HEK293 (cell line): Measurements from ENCODE around the gene DGKQ.
A peak's percentile ranks its signal among the peaks of the same experiment; 100 is the strongest.

Experiments
- GLI4 ChIP-seq: fragments of 450-650 bp; formaldehyde crosslinking; IDR thresholded peaks from 2 replicates; pipeline ENCODE4 v1.5.1; 2016; ENCODE audit warnings: missing biosample characterization, missing genetic modification characterization
- HOXD13 ChIP-seq: sonication (generic); formaldehyde crosslinking; IDR thresholded peaks from 2 replicates; pipeline ENCODE4 v1.8.0; 2022; ENCODE audit warnings: missing genetic modification reagents, borderline replicate concordance
- KLF10 ChIP-seq: fragments of 450-650 bp; IDR thresholded peaks from 2 replicates; pipeline ENCODE4 v1.5.1; 2018; ENCODE audit warnings: missing biosample characterization, mild to moderate bottlenecking, missing genetic modification characterization
- MEIS1 ChIP-seq: sonication (generic); formaldehyde crosslinking; IDR thresholded peaks from 2 replicates; pipeline ENCODE4 v1.8.1; 2022; ENCODE audit warnings: missing genetic modification reagents, mild to moderate bottlenecking, borderline replicate concordance
- MZF1 ChIP-seq: fragments of 450-650 bp; formaldehyde crosslinking; IDR thresholded peaks from 2 replicates; pipeline ENCODE4 v1.5.1; 2017; ENCODE audit warnings: missing biosample characterization, missing genetic modification characterization, borderline replicate concordance
- OSR2 ChIP-seq: fragments of 450-650 bp; formaldehyde crosslinking; IDR thresholded peaks from 2 replicates; pipeline ENCODE4 v1.5.1; 2016; ENCODE audit warnings: missing biosample characterization, missing genetic modification characterization
- SP2 ChIP-seq: fragments of 450-650 bp; formaldehyde crosslinking; IDR thresholded peaks from 2 replicates; pipeline ENCODE4 v1.5.1; 2016; ENCODE audit warnings: missing biosample characterization, missing genetic modification characterization
- TCF7L2 ChIP-seq: IDR thresholded peaks from 2 replicates; pipeline ENCODE4 v1.6.1; 2011; ENCODE audit warnings: low read depth, mild to moderate bottlenecking, inconsistent platforms, low read length, moderate library complexity, borderline replicate concordance
- ZBTB7A ChIP-seq: fragments of 450-650 bp; formaldehyde crosslinking; IDR thresholded peaks from 2 replicates; pipeline ENCODE4 v1.5.1; 2016; ENCODE audit warnings: low read depth, missing biosample characterization, missing genetic modification characterization
- ZFHX2 ChIP-seq: fragments of 450-650 bp; formaldehyde crosslinking; conservative IDR thresholded peaks from 2 replicates; pipeline ENCODE4 v1.5.1; 2016; ENCODE audit warnings: missing biosample characterization, missing genetic modification characterization
- ZNF133 ChIP-seq: fragments of 450-650 bp; formaldehyde crosslinking; IDR thresholded peaks from 2 replicates; pipeline ENCODE4 v1.5.1; 2016; ENCODE audit warnings: missing biosample characterization, missing genetic modification characterization
- ZNF175 ChIP-seq: fragments of 450-650 bp; formaldehyde crosslinking; IDR thresholded peaks from 2 replicates; pipeline ENCODE4 v1.5.1; 2016; ENCODE audit warnings: missing biosample characterization, missing genetic modification characterization
- ZNF2 ChIP-seq: fragments of 450-650 bp; formaldehyde crosslinking; IDR thresholded peaks from 2 replicates; pipeline ENCODE4 v1.5.1; 2016; ENCODE audit warnings: missing biosample characterization, missing genetic modification characterization
- ZNF354C ChIP-seq: fragments of 450-650 bp; formaldehyde crosslinking; IDR thresholded peaks from 2 replicates; pipeline ENCODE4 v1.5.1; 2016; ENCODE audit warnings: missing biosample characterization, missing genetic modification characterization, low read depth, borderline replicate concordance
- ZNF529 ChIP-seq: fragments of 450-650 bp; formaldehyde crosslinking; IDR thresholded peaks from 2 replicates; pipeline ENCODE4 v1.5.1; 2017; ENCODE audit warnings: missing genetic modification characterization, missing biosample characterization; ENCODE audit not compliant: insufficient replicate concordance
- ZNF571 ChIP-seq: fragments of 450-650 bp; formaldehyde crosslinking; IDR thresholded peaks from 2 replicates; pipeline ENCODE4 v1.5.0; 2017; ENCODE audit warnings: missing biosample characterization, missing genetic modification characterization
- ZNF600 ChIP-seq: fragments of 450-650 bp; formaldehyde crosslinking; IDR thresholded peaks from 2 replicates; pipeline ENCODE4 v1.5.1; 2016; ENCODE audit warnings: missing biosample characterization, missing genetic modification characterization
- ZNF658 ChIP-seq: fragments of 450-650 bp; formaldehyde crosslinking; IDR thresholded peaks from 2 replicates; pipeline ENCODE4; 2016; ENCODE audit warnings: missing biosample characterization, missing genetic modification characterization
- ZNF776 ChIP-seq: fragments of 450-650 bp; formaldehyde crosslinking; IDR thresholded peaks from 2 replicates; pipeline ENCODE4 v1.5.0; 2017; ENCODE audit warnings: missing biosample characterization, missing genetic modification characterization, borderline replicate concordance
- ZNF777 ChIP-seq: fragments of 450-650 bp; formaldehyde crosslinking; IDR thresholded peaks from 2 replicates; pipeline ENCODE4 v1.5.1; 2017; ENCODE audit warnings: missing biosample characterization, missing genetic modification characterization, borderline replicate concordance
- ZNF792 ChIP-seq: fragments of 450-650 bp; formaldehyde crosslinking; IDR thresholded peaks from 2 replicates; pipeline ENCODE4 v1.5.1; 2016; ENCODE audit warnings: missing biosample characterization, missing genetic modification characterization
- TF ChIP-seq, protein P1 (sequence below): fragments of 450-650 bp; formaldehyde crosslinking; IDR thresholded peaks from 2 replicates; pipeline ENCODE4 v1.5.1; 2016; ENCODE audit warnings: missing biosample characterization, missing genetic modification characterization
- TF ChIP-seq, protein P2 (sequence below): fragments of 450-650 bp; formaldehyde crosslinking; IDR thresholded peaks from 2 replicates; pipeline ENCODE4 v1.5.1; 2017; ENCODE audit warnings: missing biosample characterization, missing genetic modification characterization
- TF ChIP-seq, protein P3 (sequence below): fragments of 450-650 bp; formaldehyde crosslinking; IDR thresholded peaks from 2 replicates; pipeline ENCODE4 v1.5.1; 2017; ENCODE audit warnings: missing biosample characterization, missing genetic modification characterization
- TF ChIP-seq, protein P4 (sequence below): fragments of 450-650 bp; IDR thresholded peaks from 2 replicates; pipeline ENCODE4 v1.5.1; 2018; ENCODE audit warnings: missing biosample characterization, mild to moderate bottlenecking, missing genetic modification characterization
- TF ChIP-seq, protein P5 (sequence below): fragments of 450-650 bp; formaldehyde crosslinking; conservative IDR thresholded peaks from 2 replicates; pipeline ENCODE4 v1.5.1; 2016; ENCODE audit warnings: low read depth, missing biosample characterization, missing genetic modification characterization
- TF ChIP-seq, protein P6 (sequence below): fragments of 450-650 bp; formaldehyde crosslinking; IDR thresholded peaks from 2 replicates; pipeline ENCODE4 v1.5.1; 2016; ENCODE audit warnings: missing biosample characterization, missing genetic modification characterization

Gene DGKQ

DNA sequence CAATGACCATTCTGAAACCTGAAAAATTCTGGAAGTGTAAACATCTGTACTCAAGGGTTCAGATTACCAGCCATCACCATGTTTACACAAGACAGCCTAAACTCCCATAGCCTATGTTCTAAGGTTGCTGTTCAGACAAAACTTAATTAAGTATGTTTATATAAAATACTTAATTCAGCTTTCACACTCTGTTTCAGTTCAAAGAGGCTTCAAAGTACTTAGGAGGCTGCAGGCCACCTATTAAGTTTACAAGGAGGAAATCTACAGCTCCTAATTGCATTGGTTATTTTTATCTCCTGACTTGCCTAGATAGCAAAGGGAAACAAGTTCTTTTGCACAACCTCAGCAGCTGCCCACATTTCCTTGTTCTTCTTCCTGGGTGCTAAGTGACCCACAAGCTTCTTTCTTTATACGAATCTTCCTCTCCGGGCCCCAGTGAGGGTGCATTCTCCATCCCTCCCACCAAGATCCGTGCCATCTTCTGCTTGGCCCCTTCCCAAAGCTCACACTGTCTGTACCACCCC lies 43.3 kb downstream of the DGKQ start (continued):
- TF ChIP-seq, protein P1, sequence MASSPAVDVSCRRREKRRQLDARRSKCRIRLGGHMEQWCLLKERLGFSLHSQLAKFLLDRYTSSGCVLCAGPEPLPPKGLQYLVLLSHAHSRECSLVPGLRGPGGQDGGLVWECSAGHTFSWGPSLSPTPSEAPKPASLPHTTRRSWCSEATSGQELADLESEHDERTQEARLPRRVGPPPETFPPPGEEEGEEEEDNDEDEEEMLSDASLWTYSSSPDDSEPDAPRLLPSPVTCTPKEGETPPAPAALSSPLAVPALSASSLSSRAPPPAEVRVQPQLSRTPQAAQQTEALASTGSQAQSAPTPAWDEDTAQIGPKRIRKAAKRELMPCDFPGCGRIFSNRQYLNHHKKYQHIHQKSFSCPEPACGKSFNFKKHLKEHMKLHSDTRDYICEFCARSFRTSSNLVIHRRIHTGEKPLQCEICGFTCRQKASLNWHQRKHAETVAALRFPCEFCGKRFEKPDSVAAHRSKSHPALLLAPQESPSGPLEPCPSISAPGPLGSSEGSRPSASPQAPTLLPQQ (tag by site-specific recombination) = no peak
- TF ChIP-seq GLI4 (tag by site-specific recombination) = no peak
- no peak for TF ChIP-seq ZNF354C (tag by site-specific recombination)
- TF ChIP-seq, protein P2, sequence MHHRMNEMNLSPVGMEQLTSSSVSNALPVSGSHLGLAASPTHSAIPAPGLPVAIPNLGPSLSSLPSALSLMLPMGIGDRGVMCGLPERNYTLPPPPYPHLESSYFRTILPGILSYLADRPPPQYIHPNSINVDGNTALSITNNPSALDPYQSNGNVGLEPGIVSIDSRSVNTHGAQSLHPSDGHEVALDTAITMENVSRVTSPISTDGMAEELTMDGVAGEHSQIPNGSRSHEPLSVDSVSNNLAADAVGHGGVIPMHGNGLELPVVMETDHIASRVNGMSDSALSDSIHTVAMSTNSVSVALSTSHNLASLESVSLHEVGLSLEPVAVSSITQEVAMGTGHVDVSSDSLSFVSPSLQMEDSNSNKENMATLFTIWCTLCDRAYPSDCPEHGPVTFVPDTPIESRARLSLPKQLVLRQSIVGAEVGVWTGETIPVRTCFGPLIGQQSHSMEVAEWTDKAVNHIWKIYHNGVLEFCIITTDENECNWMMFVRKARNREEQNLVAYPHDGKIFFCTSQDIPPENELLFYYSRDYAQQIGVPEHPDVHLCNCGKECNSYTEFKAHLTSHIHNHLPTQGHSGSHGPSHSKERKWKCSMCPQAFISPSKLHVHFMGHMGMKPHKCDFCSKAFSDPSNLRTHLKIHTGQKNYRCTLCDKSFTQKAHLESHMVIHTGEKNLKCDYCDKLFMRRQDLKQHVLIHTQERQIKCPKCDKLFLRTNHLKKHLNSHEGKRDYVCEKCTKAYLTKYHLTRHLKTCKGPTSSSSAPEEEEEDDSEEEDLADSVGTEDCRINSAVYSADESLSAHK (tag by site-specific recombination) = no peak
- no peak for TF ChIP-seq SP2 (tag by site-specific recombination)
- no peak for TF ChIP-seq ZNF658 (tag by site-specific recombination)
- peak; percentile 73; the same call in 1 of the 2 replicates for TF ChIP-seq OSR2 (tag by site-specific recombination)
- TF ChIP-seq MEIS1 (CRISPR knock-in tag) = no peak
- TF ChIP-seq ZNF600 (tag by site-specific recombination) = peak; percentile 43; the same call in 1 of the 2 replicates
- TF ChIP-seq, protein P3, sequence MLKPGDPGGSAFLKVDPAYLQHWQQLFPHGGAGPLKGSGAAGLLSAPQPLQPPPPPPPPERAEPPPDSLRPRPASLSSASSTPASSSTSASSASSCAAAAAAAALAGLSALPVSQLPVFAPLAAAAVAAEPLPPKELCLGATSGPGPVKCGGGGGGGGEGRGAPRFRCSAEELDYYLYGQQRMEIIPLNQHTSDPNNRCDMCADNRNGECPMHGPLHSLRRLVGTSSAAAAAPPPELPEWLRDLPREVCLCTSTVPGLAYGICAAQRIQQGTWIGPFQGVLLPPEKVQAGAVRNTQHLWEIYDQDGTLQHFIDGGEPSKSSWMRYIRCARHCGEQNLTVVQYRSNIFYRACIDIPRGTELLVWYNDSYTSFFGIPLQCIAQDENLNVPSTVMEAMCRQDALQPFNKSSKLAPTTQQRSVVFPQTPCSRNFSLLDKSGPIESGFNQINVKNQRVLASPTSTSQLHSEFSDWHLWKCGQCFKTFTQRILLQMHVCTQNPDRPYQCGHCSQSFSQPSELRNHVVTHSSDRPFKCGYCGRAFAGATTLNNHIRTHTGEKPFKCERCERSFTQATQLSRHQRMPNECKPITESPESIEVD (tag by site-specific recombination) = peak; percentile 97
- no peak for TF ChIP-seq ZBTB7A (tag by site-specific recombination)
- TF ChIP-seq ZNF776 (tag by site-specific recombination) = no peak
- no peak for TF ChIP-seq ZNF2 (tag by site-specific recombination)
- no peak for TF ChIP-seq KLF10
- TF ChIP-seq ZNF133 (tag by site-specific recombination) = no peak
- TF ChIP-seq ZNF175 (tag by site-specific recombination) = no peak
- no peak for TF ChIP-seq ZFHX2
- no peak for TF ChIP-seq ZNF529 (tag by site-specific recombination)
- TF ChIP-seq ZNF792 (tag by site-specific recombination) = no peak
- no peak for TF ChIP-seq HOXD13 (CRISPR knock-in tag)
- TF ChIP-seq, protein P4, sequence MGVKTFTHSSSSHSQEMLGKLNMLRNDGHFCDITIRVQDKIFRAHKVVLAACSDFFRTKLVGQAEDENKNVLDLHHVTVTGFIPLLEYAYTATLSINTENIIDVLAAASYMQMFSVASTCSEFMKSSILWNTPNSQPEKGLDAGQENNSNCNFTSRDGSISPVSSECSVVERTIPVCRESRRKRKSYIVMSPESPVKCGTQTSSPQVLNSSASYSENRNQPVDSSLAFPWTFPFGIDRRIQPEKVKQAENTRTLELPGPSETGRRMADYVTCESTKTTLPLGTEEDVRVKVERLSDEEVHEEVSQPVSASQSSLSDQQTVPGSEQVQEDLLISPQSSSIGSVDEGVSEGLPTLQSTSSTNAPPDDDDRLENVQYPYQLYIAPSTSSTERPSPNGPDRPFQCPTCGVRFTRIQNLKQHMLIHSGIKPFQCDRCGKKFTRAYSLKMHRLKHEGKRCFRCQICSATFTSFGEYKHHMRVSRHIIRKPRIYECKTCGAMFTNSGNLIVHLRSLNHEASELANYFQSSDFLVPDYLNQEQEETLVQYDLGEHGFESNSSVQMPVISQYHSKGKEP (tag by site-specific recombination) = no peak
- TF ChIP-seq MZF1 (tag by site-specific recombination) = no peak
- peak; percentile 82; the same call in 1 of the 2 replicates for TF ChIP-seq TCF7L2
- TF ChIP-seq, protein P5, sequence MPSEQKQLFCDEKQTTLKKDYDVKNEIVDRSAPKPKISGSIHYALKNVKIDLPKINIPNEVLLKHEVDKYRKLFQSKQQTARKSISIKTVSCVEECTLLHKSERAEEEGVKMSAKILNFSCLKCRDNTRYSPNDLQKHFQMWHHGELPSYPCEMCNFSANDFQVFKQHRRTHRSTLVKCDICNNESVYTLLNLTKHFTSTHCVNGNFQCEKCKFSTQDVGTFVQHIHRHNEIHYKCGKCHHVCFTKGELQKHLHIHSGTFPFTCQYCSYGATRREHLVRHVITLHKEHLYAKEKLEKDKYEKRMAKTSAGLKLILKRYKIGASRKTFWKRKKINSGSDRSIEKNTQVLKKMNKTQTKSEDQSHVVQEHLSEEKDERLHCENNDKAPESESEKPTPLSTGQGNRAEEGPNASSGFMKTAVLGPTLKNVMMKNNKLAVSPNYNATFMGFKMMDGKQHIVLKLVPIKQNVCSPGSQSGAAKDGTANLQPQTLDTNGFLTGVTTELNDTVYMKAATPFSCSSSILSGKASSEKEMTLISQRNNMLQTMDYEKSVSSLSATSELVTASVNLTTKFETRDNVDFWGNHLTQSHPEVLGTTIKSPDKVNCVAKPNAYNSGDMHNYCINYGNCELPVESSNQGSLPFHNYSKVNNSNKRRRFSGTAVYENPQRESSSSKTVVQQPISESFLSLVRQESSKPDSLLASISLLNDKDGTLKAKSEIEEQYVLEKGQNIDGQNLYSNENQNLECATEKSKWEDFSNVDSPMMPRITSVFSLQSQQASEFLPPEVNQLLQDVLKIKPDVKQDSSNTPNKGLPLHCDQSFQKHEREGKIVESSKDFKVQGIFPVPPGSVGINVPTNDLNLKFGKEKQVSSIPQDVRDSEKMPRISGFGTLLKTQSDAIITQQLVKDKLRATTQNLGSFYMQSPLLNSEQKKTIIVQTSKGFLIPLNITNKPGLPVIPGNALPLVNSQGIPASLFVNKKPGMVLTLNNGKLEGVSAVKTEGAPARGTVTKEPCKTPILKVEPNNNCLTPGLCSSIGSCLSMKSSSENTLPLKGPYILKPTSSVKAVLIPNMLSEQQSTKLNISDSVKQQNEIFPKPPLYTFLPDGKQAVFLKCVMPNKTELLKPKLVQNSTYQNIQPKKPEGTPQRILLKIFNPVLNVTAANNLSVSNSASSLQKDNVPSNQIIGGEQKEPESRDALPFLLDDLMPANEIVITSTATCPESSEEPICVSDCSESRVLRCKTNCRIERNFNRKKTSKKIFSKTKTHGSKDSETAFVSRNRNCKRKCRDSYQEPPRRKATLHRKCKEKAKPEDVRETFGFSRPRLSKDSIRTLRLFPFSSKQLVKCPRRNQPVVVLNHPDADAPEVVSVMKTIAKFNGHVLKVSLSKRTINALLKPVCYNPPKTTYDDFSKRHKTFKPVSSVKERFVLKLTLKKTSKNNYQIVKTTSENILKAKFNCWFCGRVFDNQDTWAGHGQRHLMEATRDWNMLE = no peak
- TF ChIP-seq, protein P6, sequence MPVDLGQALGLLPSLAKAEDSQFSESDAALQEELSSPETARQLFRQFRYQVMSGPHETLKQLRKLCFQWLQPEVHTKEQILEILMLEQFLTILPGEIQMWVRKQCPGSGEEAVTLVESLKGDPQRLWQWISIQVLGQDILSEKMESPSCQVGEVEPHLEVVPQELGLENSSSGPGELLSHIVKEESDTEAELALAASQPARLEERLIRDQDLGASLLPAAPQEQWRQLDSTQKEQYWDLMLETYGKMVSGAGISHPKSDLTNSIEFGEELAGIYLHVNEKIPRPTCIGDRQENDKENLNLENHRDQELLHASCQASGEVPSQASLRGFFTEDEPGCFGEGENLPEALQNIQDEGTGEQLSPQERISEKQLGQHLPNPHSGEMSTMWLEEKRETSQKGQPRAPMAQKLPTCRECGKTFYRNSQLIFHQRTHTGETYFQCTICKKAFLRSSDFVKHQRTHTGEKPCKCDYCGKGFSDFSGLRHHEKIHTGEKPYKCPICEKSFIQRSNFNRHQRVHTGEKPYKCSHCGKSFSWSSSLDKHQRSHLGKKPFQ (tag by site-specific recombination) = 0 out of 2 replicates have a peak, but pooled peaks have one; percentile 27
- TF ChIP-seq ZNF571 (tag by site-specific recombination) = no peak
- no peak for TF ChIP-seq ZNF777 (tag by site-specific recombination)
